ACC112 (cell line): ENCODE results near the gene ZNRF1.

Source experiments
- H2AFZ ChIP-seq: fragments of 200-600 bp; sonication (generic); one replicate; pipeline ENCODE4 v1.6.0; 2017; ENCODE audit warnings: antibody characterized with exemption, low read length; ENCODE audit not compliant: unreplicated experiment
- H3K27ac ChIP-seq: fragments of 200-600 bp; sonication (generic); 2 replicates; pipeline ENCODE4 v1.5.1; 2014; ENCODE audit warnings: low read depth, mild to moderate bottlenecking, antibody characterized with exemption, low read length, moderate library complexity
- H3K27me3 ChIP-seq: fragments of 200-600 bp; sonication (generic); 2 replicates; pipeline ENCODE4 v1.6.1; 2014; ENCODE audit warnings: mild to moderate bottlenecking, antibody characterized with exemption, low read length, moderate library complexity, mixed read lengths; ENCODE audit not compliant: insufficient read depth
- H3K36me3 ChIP-seq: fragments of 200-600 bp; sonication (generic); 2 replicates; pipeline ENCODE4 v1.6.1; 2016; ENCODE audit warnings: mild to moderate bottlenecking, antibody characterized with exemption, low read length, moderate library complexity, mixed read lengths; ENCODE audit not compliant: insufficient read depth
- H3K4me1 ChIP-seq: fragments of 200-600 bp; sonication (generic); one replicate; pipeline ENCODE4 v1.6.1; 2016; ENCODE audit warnings: low read length, mixed read lengths; ENCODE audit not compliant: insufficient read depth, unreplicated experiment, control insufficient read depth
- H3K4me3 ChIP-seq: fragments of 200-600 bp; sonication (generic); 2 replicates; pipeline ENCODE4 v1.5.1; 2014; ENCODE audit warnings: mild to moderate bottlenecking, low read depth, low read length
- H3K79me2 ChIP-seq: fragments of 200-600 bp; sonication (generic); one replicate; pipeline ENCODE4 v1.6.0; 2016; ENCODE audit warnings: low read length; ENCODE audit not compliant: control insufficient read depth, unreplicated experiment, insufficient read depth

Gene ZNRF1

DNA sequence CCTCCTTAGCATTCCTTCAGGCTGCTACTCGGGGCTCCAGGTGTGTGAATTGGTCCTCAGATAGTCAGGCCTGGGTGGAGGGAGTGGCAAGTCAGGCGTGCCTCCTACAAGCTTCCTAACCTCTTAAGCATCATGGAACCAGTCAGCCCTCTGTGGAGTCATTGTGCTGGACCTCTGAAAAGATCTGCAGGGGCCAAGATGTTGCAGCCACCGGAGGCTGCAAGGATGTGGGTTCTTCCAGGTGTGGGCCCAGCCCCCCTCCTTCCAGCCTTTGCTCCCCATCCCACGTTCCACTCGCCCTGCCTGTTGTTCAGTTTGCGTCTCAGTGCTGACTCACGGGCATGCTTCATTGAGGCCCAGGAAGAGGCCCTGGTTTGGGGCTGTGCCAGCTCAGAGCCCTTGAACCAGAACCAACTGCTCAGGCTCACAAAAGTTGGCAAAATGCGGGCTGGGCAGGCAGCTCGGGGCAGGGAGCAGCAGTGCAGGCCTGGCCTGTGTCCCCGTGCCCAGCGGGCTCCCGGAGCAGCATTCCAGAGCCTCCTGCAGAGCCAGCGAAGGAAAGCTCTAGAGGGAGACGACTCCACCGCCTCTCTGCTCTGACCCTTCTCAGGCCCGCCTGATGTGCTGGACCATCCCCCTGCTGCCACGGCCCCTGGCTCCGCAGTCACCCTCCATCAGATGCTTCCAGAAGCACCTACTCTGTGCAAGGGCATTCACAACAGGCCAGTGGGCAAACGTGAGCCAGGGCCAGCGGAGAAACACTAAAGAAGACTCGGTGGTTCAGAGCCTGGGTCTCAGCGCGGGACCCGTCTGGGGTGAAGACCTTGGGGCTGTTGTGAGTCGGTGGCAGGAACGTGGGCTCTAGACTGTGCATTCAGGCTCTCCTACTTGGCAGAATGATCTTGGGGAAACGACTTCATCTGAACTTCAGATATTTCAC lies 110.2 kb downstream of the ZNRF1 start:
- peak overlapping the region; percentile 36 for H2AFZ ChIP-seq
- peak overlapping the region; percentile 68 for H3K4me3 ChIP-seq
- H3K4me1 ChIP-seq: peaks cover 44% of the 10 kb centered on the region
- no peaks in the 10 kb centered on the region for H3K79me2 ChIP-seq
- peak overlapping the region; percentile 66 for H3K27ac ChIP-seq
- H3K36me3 ChIP-seq: peaks cover 3% of the 10 kb centered on the region
- no peaks in the 10 kb centered on the region for H3K27me3 ChIP-seq

DNA sequence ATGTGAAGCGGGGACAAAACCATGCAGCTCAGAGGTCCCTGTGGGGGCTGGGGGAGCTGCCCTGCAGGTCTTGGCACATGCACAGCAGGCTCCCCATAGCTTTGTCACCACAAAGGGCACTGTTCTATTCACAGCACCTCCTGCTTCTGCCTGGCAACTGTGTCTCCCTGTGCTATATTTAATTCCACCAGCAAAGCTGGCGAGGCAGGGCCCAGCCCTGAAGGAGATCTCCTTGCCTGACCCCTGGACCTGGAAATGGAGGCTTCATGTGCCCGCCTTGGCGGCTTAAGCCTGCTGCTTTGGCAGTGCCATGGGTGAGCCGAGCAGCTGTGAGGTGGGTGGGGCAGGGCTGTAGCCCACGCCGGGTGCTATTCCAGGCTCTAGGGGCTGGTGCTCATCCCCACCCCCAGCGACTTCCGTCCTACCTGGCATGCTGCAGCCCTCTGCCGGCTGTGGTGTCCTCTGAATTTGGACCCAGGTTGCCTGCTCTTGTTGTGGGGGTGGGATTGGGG lies 111.0 kb downstream of the ZNRF1 start:
- Histone ChIP-seq H3K4me1 (peaks cover 44% of the 10 kb centered on the region), H3K79me2 (no peaks in the 10 kb centered on the region), H3K27ac (peak overlapping the region; percentile 66), H3K27me3 (no peaks in the 10 kb centered on the region), H3K36me3 (peaks cover under 1% of the 10 kb centered on the region; the same call in 1 of the 2 replicates), H2AFZ (no peak overlapping the region), H3K4me3 (no peak overlapping the region)

DNA sequence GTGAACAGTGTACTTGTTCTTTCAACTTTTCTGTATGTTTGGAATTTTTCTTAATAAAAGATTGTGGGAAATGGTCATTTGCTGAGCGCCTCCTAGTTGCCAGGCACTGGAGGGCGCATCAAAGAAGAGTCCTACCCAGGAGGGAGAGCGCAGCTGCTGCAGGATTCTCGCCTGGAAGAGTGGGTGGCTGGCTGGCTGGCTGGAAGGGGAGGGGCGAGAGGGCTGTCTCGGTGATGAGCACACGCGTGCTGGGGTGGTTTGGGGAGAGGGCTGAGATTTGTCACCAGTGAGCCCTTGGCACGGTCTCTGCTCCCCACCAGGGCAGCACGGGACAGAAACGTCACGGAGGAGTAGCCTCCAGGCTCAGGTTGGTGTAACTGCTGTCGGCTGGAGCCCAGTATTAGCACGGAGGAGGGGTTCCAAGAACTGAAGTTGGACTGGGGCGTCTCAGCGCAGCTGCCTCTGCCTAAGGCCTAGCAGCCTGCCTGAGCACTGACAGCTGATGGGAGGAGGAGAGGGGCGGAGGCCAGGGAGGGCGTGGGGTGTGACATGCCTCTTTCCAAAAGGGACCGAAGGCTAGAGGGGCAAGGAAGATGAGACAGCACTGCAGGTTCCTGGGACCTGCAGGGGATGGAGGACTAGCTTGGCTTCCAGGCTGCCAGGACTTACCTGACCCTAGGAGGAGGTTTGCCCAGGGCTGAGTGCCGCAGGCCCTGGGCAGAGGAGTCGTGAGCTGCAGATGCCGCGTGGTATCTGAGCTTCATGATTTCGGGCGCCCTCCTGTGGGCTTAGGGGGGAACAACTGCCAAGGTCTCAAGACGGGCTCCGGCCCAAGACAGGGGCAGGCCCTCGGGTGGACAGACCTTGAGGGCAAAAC lies 112.1 kb downstream of the ZNRF1 start:
- Histone ChIP-seq H3K79me2 (no peaks in the 10 kb centered on the region), H3K27ac (peak overlapping the region; percentile 66), H3K36me3 (no peaks in the 10 kb centered on the region), H2AFZ (peak overlapping the region; percentile 10), H3K4me1 (peaks cover 39% of the 10 kb centered on the region), H3K27me3 (no peaks in the 10 kb centered on the region), H3K4me3 (peak overlapping the region; percentile 63)

DNA sequence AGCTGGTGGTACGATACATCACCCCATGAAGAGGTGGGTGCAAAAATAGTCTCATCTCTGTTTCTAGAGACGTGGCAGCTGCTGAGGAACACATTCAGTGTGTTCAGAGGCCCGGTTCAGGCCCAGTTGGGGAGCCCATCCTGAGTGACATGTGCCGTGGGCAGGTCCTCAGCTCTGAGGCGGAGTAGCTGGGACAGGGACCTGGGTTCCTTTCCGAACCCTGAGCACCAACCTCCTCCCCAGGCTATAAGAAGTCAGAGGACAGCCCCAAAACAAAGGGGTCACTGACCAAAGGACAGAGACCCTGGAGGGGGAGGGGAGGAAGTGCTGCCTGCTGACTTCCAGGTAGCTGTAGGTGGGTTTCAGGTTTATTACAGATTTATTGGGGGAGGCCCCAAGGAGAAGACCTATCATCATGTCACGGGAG lies 112.7 kb downstream of the ZNRF1 start:
- Histone ChIP-seq H3K4me1 (peaks cover 39% of the 10 kb centered on the region), H2AFZ (no peak overlapping the region), H3K27ac (no peak overlapping the region), H3K79me2 (no peaks in the 10 kb centered on the region), H3K36me3 (no peaks in the 10 kb centered on the region), H3K4me3 (no peak overlapping the region), H3K27me3 (no peaks in the 10 kb centered on the region)

DNA sequence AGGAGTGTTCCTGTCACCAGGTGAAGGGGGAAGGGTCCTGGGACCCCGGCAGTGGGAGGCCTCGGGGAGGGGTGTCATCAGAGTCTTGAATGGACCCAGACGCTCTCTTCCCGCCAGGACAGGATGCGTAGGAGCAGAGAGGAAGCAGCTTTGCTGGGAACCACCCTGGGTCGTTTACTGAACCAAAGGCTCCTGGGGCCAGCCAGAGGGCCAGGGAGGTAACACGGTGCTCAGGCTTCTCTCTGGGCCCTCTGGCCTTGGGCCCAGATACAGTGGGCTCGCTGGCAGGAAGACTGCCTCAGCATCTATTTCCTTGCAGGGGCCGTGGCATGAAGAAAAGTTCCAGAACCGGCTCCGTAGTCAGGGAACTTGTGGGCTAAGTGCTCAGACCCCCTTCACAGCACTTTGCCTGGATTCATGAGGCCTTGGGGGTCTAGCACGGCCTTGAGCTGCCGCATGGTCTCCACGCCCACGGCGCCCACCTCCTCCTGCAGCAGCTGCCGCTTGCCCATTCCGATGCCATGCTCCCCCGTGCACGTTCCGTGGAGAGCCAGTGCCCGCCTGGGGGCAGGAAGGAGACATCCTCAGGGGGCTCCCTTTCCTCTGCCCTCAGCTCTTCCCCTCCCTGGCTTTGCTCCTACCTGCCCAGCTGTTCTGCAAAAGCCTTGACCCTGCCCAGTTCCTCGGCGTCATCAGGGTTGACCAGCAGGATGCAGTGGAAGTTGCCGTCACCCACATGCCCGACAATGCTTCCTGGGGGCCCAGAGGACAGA lies 113.3 kb downstream of the ZNRF1 start:
- peaks cover 39% of the 10 kb centered on the region for H3K4me1 ChIP-seq

DNA sequence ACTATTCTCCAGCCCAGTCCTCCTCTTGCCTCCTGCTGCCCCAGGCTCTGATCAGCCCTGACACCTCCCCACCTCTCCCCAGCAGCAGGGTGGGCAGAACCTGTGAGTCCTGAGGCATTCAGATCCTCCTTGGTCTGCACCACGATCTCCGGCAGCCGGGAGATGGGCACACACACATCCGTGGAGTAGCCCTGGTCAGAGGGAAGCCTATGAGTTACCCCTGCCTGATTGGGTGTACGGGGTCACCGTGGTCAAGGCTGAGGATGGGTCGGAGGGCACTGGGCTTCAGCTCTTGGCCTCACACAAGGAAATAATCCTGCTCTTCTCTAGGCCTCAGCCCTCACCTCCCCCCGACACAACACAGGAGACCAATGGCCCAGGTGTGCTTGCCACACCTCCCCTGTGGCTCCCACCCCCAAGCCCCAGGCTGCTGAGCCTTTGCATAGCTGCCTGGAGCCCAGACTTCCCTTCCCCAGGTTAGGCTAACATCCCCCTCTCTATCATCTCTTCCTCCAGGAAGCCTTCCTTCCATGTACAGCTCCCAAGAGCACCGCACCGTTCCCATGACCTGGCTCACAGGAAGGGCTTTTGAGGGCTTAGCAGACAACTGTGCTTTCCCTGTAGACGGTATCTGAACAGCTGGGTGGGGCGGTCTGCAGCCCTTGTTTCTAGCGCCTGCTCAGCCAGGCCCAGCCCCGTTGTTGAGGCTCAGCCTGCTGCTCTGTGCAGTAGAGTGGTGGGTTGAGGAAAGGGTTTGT lies 114.1 kb downstream of the ZNRF1 start:
- Histone ChIP-seq H2AFZ (no peak overlapping the region), H3K36me3 (no peaks in the 10 kb centered on the region), H3K27ac (no peak overlapping the region), H3K79me2 (no peaks in the 10 kb centered on the region), H3K4me1 (peaks cover 33% of the 10 kb centered on the region), H3K4me3 (no peak overlapping the region), H3K27me3 (no peaks in the 10 kb centered on the region)

More for the DNA sequence above, 113.3 kb downstream of the ZNRF1 start:
- Histone ChIP-seq H3K79me2 (no peaks in the 10 kb centered on the region), H3K36me3 (no peaks in the 10 kb centered on the region), H3K4me3 (no peak overlapping the region), H2AFZ (no peak overlapping the region), H3K27ac (no peak overlapping the region), H3K27me3 (no peaks in the 10 kb centered on the region)

DNA sequence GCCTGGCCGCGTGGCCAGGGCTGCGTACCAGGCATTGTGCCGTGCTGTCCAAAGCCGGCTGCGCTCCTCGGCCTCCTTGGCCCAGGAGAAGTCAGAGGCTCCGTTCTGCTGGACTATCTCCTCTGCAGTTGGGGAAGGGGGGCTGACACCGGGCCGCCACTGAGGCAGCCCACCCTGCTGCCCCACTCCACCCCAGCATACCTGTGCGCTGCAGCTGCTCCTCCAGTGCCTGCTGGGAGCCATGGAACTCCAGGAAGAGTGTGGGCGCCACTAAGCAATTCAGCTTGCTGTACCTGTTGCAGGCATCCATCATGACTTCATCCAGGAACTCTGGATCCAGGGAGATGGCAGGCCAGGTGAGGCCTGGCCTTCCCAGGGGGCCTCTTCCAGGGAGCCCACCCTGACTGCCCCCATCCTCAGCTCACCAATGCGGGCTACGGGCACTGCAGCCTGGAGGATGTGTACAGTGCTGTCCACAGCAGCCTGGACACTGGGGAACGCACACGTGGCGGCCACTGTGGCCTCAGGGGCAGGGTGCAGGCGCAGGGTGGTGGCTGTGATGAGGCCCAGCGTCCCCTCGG lies 114.8 kb downstream of the ZNRF1 start:
- Histone ChIP-seq H3K79me2 (no peaks in the 10 kb centered on the region), H3K27me3 (no peaks in the 10 kb centered on the region), H3K4me1 (peaks cover 27% of the 10 kb centered on the region), H3K27ac (no peak overlapping the region), H3K36me3 (no peaks in the 10 kb centered on the region), H3K4me3 (no peak overlapping the region), H2AFZ (no peak overlapping the region)

DNA sequence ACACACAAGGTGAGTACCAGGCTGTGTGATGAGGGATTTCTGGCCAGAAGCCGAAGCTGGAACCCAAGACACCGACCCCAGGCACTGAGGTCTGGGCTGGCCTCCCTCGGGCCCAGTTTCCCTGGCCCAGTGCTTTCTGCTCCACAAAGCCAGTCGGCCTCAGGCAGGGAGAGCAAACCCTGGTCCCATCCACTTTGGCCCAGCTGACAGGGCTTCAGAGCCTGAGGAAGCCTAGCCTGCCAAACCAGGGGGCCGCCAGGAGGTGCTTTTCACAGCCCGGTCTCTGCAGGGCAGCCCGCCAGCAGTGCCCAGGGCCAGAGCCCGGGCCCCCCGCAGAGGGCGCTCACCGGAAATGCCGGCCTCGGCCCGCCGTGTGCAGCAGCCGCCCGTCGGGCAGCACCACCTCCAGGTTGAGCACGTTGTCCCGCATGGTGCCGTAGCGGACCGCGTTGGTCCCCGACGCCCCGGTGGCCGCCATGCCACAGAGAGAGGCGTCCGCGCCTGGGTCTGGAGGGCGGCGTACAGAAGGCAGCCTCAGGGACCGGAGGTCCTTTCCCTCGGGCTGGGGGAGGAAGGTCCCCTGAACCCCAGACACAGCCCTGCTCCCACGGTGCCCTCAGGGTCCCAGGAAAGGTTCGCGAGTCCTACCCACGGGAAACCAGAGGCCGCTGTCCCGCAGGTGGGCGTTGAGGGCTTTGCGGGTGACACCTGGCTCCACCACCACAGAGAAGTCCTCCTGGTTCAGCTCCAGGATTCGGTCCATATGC lies 115.5 kb downstream of the ZNRF1 start:
- H2AFZ ChIP-seq: no peak overlapping the region
- no peak overlapping the region for H3K27ac ChIP-seq
- H3K4me1 ChIP-seq: peaks cover 19% of the 10 kb centered on the region
- H3K79me2 ChIP-seq: no peaks in the 10 kb centered on the region
- no peaks in the 10 kb centered on the region for H3K27me3 ChIP-seq
- no peak overlapping the region for H3K4me3 ChIP-seq
- H3K36me3 ChIP-seq: no peaks in the 10 kb centered on the region
